ENCODE measurements around the gene PLXNB2. TPM values are rescaled to one million over a fixed set of nuclear protein-coding genes. Genes with fewer than 3 reads are reported as not detected.
A peak's percentile ranks its signal among the peaks of the same experiment; 100 is the strongest.

The PLXNB2 gene
- total RNA-seq, 1 experiment from 2014 or later, result 52.5 TPM

DNA sequence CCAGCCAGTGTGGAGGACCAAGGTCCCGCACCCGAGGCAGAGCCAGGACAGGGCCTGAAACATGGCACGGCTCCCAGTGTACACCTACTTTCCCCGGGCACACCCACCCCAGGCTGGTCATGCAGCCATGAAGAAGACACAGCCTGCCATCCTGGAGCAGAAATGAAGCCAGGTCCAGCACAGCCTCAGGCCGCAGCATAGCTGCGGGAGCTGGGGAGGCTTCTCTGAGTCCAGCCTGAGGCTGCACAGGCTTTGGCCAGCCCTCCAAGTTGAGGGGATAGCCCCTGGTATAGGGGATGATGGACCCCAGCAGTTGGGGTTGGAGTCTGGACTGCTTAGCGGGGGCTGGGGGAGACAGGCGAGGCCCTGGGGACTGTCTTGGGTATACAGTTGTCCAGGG lies 53.5 kb downstream of the PLXNB2 start:
- DNase-seq (ENCODE audit: extremely low read depth, low read depth), result no peak

DNA sequence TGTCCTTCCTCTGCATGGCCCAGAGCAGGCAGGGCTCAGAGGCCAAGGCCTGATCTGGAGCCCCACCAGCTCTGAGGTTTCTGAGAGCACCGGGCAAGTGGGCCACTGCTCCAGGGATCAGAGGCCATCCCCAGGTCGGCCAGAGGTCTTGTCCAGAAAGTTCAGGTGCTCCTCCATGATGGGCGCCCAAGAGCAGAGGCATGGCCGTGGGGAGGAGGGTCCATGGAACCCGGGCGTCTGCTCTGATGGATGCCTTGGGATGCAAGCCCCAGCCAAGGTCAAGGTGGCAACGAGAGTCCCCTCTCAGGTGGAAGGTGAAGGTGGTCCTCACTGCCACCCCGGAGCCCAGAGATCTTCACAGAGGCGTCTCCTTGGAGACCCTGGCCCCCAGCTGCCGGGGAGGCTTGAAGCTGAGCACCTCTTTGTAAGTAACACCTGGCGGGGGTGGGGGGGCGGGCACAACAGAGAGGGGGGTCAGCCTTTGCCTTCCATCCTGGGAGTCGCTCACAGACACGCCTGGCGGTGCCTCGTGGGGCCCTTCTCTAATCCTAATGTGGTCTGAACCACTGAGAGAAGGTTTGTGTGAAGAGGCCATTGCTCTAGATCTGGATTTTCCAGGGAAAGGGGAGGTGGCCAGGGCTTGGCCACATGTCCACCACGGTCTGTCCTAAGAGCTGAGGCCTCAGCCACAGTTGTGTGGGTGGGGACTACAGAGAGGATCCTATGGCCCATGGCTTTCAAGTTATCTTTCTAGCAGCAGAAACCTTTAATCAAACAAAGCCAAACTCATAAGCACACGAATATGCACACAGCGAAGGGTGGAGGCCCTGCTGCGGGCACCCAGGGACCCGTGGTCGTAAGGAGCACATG lies 54.2 kb downstream of the PLXNB2 start:
- DNase-seq (ENCODE audit: extremely low read depth, low read depth), result no peak

DNA sequence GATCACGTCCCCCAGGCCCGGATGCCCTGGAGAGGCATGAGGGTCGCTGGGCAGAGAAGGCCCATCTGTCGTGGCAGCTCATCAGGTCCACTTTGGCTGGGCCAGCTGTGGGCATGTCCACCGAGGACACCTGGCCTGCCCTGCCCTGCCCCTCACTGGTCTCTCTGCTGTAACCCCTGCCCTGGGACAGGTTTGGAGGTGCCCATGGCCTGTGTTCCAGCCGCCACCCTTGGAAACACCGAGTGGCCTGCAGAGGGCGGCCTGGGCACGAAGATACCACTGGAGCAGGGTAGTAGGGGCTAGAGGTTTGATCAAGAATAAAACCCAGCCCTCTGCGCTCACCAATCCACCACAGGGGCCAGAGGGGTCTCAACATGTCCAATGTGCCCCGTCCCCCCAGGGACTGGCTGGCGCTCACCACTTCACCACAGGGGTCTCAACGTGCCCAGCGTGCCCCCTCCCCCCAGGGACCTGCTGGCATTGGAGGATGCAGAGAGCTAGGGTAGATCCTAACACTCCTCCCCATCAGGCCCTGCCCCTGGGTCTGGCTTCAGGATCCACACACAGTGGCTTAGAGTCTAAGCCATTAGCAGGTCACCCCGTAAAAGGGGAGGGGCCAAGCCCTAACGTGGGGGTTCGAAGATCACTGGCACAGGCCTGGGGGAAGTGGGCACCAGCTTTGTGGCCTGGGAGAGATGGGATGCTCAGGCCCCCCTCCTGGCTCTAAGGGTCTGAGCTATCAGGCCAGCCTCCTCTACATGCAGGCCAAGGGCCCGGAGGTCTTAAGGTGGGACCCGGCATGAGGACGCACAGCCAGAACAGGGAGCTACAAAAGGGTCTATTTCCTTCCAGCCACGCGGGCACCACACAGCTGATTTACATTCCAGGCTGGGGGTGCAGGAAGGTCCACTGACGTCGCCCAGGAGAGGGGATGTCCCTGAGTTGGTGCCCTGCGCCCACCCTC lies 55.1 kb downstream of the PLXNB2 start:
- peak; percentile 56 for DNase-seq (ENCODE audit: extremely low read depth, low read depth)

DNA sequence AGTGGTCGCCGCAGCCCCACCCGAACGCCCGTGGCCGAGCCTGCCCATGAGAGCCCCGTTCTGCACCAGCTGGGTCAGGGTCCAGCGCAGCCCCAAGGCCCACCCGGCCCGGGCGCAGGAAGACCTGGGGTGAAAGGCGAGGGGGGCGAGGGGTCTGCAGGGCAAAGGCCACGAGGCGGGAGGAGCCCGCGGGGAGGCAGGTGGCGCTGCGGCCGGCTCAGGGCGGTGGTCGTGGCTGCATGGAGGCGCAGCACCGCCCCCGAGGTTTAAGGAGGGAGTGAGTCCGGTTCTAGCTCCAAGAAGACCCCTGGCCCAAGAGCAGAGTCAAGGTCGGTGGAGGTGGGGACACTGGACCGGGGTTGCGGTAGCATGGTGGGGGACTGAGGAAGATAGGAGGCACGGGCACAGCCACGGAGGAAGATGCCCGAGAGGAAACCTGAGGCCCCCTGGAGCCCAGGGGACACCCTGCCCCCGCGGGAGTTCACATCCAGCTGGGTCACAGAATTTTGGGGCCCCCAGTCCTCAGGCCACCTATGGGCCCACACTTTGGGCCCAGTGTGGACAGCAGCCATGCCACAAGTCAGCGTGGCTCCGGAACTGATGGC lies 55.9 kb downstream of the PLXNB2 start:
- no peak for DNase-seq (ENCODE audit: extremely low read depth, low read depth)

DNA sequence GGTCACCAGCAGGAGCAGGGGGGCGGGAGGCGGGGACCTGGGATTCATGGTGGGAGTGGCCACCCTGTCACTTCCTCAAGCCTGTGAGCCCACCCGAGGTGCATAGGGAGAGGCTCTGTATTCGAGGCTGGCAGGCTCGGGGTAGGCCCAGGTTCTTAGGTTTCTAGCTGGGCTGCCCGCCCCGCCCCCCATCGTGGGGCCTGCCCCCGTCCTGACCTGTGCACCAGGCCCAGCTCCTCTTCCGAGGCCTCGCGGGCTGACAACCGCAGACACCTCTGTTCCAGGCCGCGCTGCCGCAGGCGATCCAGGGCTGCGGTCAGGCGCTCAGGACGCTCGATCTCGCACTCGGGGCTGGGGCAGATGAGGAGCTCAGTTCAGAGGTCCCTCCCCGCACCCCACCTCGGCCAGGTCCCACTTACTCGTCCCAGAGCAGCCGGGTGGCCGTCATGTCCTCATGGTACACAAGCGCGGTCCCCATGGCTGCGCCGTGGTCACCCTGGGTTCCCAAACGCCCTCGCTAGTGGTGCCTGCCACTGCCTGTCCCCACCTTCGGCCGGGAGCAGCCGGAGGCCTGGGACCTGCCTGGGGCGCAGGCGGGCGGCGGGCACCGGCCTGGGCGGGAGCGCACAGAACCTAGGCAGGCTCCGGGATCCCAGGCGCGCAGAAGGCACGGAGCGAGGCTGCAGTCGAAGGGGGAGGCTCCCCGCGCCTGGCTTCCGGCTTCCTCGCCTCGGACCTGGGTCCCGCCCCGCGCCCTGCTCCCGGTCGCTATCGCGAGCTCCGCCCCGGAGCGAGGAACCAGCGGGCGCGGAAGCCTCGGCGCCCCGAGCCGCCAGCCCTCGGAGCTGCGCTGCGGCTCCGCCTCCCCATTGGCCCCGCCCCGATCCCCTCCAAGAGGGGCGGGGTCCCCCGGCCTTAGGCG lies 56.6 kb downstream of the PLXNB2 start, which contains the start of gene HDAC10:
Gene HDAC10, minus strand, starts transcription at position 711 of the 922 bp plus-strand sequence. Its CDS starts 233 bp downstream, at position 478.
- DNase-seq (ENCODE audit: extremely low read depth, low read depth), result peak; percentile 54

DNA sequence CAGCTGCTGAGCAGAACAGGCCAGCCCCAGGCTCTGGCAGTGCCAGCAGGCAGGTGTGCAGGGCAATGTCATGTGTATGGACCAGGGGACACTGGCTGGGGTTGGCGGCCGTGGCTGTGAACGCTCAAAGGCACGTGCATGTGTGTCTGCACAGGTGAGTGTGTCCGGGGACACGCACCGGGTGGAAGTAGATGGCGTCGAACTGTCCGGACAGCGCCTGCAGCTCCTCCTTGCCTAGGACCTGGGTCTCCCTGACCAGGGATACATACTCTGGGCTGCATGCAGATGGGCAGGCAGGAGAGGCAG lies 57.2 kb downstream of the PLXNB2 start:
- no peak for DNase-seq (ENCODE audit: extremely low read depth, low read depth)

DNA sequence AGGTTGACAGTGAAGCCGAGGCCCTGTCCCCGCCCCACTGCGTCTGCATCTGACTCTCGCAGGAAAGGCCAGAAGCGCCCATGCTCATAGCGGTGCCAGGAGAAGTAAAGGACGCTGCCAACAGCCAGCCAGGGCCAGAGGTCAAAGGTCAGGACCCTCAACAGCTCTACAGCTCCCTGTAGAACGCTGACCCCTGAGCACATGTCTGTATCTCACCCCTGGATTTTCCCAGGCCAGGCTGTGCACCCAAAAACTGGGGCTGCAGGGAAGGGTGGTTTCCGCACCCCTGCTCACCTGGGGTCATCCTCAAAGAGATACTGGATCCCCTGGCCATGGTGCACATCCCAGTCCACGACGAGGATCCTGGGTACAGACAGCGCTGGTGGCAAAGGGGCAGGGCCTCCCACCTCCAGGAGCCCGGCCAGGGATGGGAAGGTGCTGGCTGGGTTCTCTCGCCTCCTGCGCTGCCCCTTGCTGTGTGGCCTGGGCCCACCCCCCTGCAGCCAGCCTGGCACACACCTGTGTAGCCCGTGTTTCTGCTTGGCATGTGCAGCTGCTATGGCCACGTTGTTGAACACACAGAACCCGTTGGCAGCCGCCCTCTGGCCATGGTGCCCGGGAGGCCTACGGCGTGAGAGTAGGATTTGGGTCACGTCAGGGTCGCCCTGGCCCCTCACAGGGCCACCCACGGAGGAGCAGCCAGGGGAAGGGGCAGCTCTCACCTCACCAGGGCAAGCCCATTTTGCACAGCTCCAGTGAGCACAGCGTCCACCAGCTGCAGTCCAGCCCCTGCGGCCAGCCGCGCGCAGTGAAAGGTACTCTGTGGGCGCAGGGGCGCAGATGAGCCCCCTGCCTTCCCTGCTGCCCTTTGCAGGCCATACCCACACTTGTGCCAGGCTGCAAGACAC lies 57.9 kb downstream of the PLXNB2 start:
- DNase-seq (ENCODE audit: extremely low read depth, low read depth), result no peak

DNA sequence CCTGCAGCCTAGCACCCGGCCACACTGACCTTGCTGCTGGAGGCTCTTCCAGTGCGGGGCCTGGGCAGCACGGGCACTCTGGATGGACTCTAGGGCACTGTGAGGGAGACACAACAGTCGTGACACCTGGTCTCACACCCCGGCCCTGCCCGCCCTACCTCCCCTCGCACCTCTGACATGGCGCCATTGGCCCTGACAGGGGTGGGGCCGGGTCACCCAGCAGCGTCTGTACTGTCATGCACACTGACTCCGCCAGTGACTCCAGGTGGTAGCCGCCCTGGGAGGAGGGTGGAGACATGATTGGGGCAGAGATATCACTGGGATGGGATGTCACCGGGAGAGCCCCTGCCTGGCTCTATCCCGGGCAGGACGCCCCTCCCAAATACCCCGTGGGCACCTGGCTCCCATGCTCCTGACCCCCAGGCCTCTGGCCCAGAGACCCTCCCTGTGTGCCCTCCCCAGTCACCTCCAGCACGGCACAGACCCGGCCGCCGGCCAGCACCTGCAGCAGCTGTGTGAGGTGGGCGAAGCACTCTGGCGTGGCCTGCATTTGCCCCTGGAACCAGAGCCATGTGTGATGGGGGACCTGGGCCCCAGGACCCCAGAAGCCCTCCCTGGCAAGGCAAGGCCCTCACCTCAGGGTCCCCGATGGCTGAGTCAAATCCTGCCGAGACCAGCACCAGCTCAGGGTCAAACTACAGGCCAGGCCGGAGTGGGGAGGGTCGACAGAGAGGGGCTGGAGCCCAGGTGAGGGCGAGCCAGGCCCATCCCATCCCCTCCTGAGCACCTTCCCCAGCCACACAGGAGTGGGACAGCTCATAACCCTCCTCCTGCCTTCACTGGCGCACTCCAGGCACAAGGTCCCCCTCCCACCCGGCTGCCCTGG lies 59.0 kb downstream of the PLXNB2 start:
- no peak for DNase-seq (ENCODE audit: extremely low read depth, low read depth)

DNA sequence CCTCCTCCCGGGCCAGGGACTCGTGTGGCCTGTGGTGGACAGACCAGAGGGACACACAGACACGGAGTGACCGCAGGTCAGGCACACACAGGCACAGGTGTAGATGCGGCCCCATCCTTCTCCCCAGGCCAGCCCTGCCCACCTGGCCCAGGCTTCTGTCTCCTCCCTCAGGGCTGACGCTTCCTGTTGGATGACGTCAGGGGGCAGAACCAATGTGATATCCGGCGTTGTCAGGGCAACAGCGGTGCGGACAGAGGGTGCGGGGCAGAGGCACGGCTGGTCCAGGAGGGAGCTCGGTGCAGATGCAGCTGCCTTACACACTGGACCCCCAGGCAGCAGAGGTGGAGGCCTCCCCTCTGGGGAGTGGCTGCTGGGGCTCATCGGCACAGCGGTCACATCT lies 59.7 kb downstream of the PLXNB2 start:
- DNase-seq (ENCODE audit: extremely low read depth, low read depth), result peak; percentile 65

DNA sequence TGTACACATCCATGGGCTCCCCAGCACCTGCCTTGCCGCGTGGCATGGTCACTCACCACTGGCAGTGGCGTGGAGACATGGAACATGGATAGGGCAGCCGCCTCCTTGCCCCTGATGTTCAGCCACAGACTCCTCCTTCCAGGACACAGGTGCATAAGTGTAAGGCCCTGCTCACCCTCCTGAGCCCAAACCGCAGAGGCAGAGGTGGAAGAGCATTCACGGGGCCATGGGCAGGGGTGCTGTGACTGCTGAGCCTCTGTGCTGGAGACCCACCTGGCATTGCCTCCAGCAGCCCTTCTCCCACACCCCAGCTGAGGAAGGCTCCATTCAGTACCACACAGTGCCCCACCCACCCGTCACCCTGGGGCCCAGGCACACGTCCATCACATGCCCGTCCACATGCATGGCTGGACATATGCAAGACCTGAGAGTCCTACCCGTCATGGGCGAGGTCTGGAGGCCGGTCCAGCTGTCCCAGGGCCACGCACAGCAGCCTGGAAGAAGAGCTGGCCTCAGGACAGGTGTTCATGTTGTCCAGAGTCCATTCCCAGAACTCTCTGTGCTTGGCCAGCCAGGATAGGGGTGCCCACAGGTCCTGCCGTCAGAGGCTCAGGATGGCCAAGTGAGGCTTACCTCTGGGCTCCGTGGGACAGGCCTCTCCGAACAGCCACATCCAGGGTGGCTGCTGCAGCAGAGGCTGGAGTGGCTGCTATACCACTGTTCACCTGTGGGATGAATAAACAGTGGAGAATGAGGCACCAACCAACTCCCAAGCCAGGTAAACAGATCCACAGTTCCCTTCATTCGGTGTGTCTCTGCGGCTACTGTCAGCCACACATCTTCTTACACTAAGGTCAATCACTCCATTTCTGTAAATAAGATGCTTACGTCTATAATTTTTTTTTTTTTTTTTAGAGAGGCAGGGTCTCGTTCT lies 60.9 kb downstream of the PLXNB2 start:
- no peak for DNase-seq (ENCODE audit: extremely low read depth, low read depth)

DNA sequence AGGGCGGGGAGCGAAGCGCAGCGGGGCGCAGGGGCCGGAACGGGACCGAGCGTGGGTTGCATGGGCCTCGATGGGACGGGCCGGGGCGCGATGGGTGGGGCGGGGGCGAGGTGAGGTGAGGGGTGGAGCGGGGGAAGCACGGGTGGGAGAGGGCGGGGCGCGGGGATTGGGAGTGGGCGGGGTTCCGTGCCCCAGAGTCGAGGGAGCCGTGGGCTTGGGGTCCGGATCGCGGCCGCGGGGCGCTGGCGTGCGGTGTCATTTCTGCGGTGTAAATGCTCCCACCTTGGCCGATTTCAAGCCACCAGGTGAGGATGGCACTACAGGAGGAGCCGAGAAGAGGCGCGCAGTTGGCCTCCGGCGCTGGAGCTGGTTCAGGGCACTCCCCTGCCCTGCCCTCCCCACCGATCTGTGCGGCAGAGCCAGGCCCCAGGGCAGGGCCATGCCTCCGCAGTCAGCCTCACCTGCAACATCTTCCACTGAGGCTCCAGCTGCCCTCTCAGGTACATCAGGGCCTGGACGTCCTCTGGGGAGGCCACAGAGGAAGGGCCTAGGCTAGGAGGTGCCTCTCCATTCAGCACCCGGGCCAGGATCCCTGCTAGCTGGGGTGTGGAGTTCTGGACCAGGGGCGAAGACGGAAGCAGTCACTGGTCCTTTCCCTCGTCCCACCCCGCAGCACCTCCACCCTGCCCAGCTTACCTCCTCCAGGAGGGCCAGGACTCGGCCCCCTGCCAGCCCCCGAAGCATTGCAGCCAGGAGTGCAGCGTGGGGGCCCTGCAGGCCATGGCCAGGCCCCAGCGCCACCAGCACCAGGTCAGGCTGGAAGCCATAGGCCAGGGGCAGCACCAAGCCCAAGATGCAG lies 62.0 kb downstream of the PLXNB2 start:
- no peak for DNase-seq (ENCODE audit: extremely low read depth, low read depth)

DNA sequence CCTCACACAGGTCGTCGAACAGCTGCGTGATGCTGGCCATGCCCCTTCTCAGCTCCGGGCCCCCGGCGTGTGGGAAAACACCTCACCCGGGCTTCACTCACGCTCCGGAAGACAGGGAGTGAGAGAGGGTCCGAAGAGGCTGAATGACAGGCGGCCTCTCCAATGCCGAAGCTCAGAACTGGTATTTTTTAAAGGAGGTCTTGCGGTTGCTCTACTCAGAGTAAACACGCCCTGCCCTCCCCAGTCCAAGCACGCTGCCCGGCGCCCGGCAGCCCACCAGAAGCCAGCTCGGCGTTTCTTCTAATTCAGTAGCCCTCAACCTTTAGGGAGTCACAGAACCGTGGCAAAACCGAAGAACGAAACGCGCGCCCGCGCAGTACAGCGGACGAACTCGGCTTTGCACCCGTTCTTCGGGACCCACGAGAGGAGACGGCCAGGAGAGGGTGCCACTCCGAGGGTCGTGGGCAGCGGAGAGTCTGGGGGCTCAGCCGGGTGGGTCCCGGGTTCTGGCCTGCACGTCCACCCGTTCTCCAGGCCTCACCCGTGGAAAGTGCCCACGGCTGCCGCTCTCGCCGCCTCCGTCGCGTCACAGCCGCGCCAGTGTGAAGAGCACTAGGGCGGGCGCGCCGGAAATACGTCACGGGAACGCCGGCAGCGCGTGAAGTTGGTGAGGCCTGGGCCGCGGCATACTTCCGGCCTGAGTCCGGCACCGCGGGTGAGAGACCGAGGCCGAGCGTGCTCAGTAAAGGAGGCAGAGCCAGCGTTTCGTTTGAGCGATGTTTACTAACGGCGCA lies 62.8 kb downstream of the PLXNB2 start, which contains the start of gene TUBGCP6:
Gene TUBGCP6, minus strand, starts transcription at position 604 of the 794 bp plus-strand sequence. Its CDS starts 564 bp downstream, at position 40.
- DNase-seq (ENCODE audit: extremely low read depth, low read depth), result peak; percentile 75

DNA sequence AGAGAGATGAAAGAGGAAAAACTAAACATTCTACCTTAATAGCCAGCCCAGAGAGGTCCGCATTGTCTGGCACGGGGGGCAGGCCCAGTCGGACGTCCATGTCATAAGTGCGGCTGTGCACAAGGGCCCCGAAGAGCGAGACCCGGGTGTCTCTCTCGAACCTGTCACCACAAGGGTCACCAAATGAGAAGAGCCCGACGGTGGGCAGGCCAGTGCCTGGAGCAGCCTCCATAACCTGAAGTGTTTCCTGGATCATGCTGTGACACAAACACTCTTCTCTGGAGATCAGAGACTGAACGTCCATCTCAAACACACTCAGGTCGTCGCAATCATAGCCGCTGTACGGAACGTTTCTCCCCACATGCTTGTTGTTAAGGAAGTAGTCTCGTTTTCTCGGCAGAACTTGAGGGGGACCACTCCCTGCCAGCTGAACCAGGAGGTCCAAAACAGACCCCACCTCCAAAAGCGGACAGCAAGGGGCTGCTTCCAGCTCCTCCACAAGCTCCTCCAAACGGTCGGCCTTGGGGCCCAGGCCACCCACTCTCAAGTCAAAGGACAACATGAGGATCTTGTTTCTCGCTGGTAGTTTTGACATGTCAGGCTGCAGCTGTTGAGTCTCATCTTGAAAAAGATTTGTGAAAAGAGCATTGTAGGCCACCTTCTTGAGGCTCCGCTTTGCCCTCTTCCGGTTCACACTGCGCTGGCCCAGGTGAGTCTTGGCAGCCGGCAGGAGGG lies 63.6 kb downstream of the PLXNB2 start:
- no peak for DNase-seq (ENCODE audit: extremely low read depth, low read depth)

DNA sequence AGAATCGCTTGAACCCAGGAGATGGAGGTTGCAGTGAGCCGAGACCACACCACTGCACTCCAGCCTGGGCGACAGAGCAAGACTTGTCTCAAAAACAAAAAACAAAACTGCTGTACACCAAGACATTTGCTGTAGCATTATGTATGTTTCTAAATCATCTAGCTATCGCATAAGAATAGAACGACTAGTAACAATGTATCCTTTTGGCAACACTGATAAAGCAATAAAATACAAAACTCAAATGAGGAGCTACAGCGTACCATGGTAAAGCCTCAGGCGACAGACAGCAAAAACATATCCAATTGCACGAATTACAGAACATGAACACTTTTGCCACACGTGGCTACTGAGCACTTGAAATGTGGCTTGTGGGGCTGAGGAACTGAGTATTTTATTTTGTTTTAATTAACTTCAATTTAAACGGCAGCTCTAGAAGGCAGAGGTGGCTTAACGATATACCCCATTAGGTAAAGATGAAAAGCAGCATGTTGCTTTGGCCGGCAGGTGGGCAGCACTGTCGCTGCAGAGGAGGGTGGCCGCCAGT lies 65.0 kb downstream of the PLXNB2 start:
- DNase-seq (ENCODE audit: extremely low read depth, low read depth), result no peak
